HCT116 (cell line): ENCODE measurements around the gene SOX6. TPM values are rescaled to one million over a fixed set of nuclear protein-coding genes. Genes with fewer than 3 reads are reported as not detected.

Experiments used
- ATAC-seq: fragments of 200-7000 bp; cut with Tn5 transposase; 2 replicates; pipeline ENCODE4 v1.9.1; 2020; ENCODE audit warnings: mild to moderate bottlenecking, moderate library complexity
- BruUV-seq: library from RNA; stranded (reverse); fragments of 400-500 nt; replicated peaks from 2 replicates; lab custom pipeline; 2021; lab: Mats Ljungman, UMichigan
- CTCF ChIA-PET: fragments of 300-600 bp; sonication (Branson Sonifier 250); formaldehyde crosslinking; loops from one replicate; lab custom pipeline; 2021; ENCODE audit warnings: antibody characterized with exemption; lab: Charles Lee
- POLR2A ChIA-PET: fragments of 300-600, 350-600 bp; sonication (Branson Sonifier 250); formaldehyde crosslinking; loops from one replicate; lab custom pipeline; 2021; ENCODE audit warnings: antibody characterized with exemption; lab: Charles Lee
- RAD21 ChIA-PET, 2 experiments: fragments of 300-600 bp; sonication (Branson Sonifier 250); formaldehyde crosslinking; loops; one replicate each; lab custom pipeline; 2023; ENCODE audit warnings: low total read pairs in 2 of 2; ENCODE audit not compliant: uncharacterized antibody in 2 of 2, unreplicated experiment in 2 of 2, low non-redundant PET in 1 of 2; lab: Charles Lee
- DNase-seq: peaks from one replicate; pipeline ENCODE4 v3.0.0-alpha.2; 2010; ENCODE audit warnings: low read depth, low spot score
- H2AFZ ChIP-seq: fragments of 200-600 bp; shearing (Covaris generic), sonication (generic); 2 replicates; pipeline ENCODE4 v1.6.1; 2017; ENCODE audit warnings: low read depth, mixed run types, mixed read lengths, antibody characterized with exemption, low read length; ENCODE audit not compliant: poor library complexity, severe bottlenecking
- H3K27ac ChIP-seq: 2 replicates; pipeline ENCODE4 v1.5.1; 2012; ENCODE audit warnings: low read depth, low read length
- H3K27me3 ChIP-seq: fragments of 200-600 bp; sonication (generic); 2 replicates; pipeline ENCODE4 v1.6.1; 2016; ENCODE audit warnings: mixed run types, low read length, mixed read lengths; ENCODE audit not compliant: insufficient read depth
- H3K36me3 ChIP-seq, 2 experiments: fragments of 200-500 bp in 1 of 2; fragments of 200-600 bp in 1 of 2; sonication (Bioruptor generic) in 1 of 2; sonication (generic) in 1 of 2; 2 replicates each; pipeline versions ENCODE4 v1.5.1 to v1.6.1; 2014 to 2016; ENCODE audit warnings: low read length in 2 of 2, inconsistent platforms in 1 of 2, mixed read lengths in 1 of 2, mixed run types in 1 of 2; ENCODE audit not compliant: insufficient read depth in 2 of 2, control insufficient read depth in 1 of 2
- H3K4me1 ChIP-seq, 2 experiments: fragments of 200-600 bp in 1 of 2; sonication (generic) in 1 of 2; 2 replicates each; pipeline versions ENCODE4 v1.5.1 to v1.6.1; 2012 to 2017; ENCODE audit warnings: low read length in 2 of 2, inconsistent platforms in 1 of 2, mild to moderate bottlenecking in 1 of 2, mixed read lengths in 1 of 2, mixed run types in 1 of 2, moderate library complexity in 1 of 2; ENCODE audit not compliant: insufficient read depth in 2 of 2, control insufficient read depth in 1 of 2
- H3K4me2 ChIP-seq: fragments of 200-600 bp; sonication (generic); 2 replicates; pipeline ENCODE4 v1.6.1; 2017; ENCODE audit warnings: mixed run types, low read length, mixed read lengths
- H3K4me3 ChIP-seq, 2 experiments: fragments of 200-600 bp in 1 of 2; sonication (generic) in 1 of 2; replicated peaks in 1 of 2; 2 replicates each; pipeline ENCODE4 v1.5.1; 2011 to 2016; ENCODE audit warnings: low read length in 2 of 2, control low read depth in 1 of 2, low read depth in 1 of 2, mild to moderate bottlenecking in 1 of 2, mixed read lengths in 1 of 2, mixed run types in 1 of 2
- H3K79me2 ChIP-seq: fragments of 200-600 bp; sonication (generic); 2 replicates; pipeline ENCODE4 v1.6.1; 2017; ENCODE audit warnings: mild to moderate bottlenecking, mixed run types, low read length, moderate library complexity, mixed read lengths; ENCODE audit not compliant: insufficient read depth
- H3K9ac ChIP-seq: fragments of 200-600 bp; sonication (generic); 2 replicates; pipeline ENCODE4 v1.6.1; 2016; ENCODE audit warnings: low read length, mixed read lengths
- H3K9me2 ChIP-seq: fragments of 200-600 bp; sonication (generic), shearing (Covaris generic); 2 replicates; pipeline ENCODE4 v1.6.1; 2017; ENCODE audit warnings: mixed run types, mild to moderate bottlenecking, moderate library complexity; ENCODE audit not compliant: insufficient read depth
- H3K9me3 ChIP-seq, 2 experiments: fragments of 200-500 bp in 1 of 2; fragments of 200-600 bp in 1 of 2; sonication (Bioruptor generic) in 1 of 2; sonication (generic) in 1 of 2; 2 replicates each; pipeline ENCODE4 v1.6.1; 2014 to 2017; ENCODE audit warnings: low read length in 2 of 2, mixed read lengths in 2 of 2, inconsistent platforms in 1 of 2, low read depth in 1 of 2, mild to moderate bottlenecking in 1 of 2, mixed run types in 1 of 2, moderate library complexity in 1 of 2; ENCODE audit not compliant: control insufficient read depth in 1 of 2, insufficient read depth in 1 of 2
- H4K20me1 ChIP-seq: fragments of 200-600 bp; sonication (generic), shearing (Covaris generic); 2 replicates; pipeline ENCODE4 v1.6.1; 2017; ENCODE audit warnings: mixed run types, mild to moderate bottlenecking, moderate library complexity; ENCODE audit not compliant: insufficient read depth
- ATF3 ChIP-seq: IDR thresholded peaks from 2 replicates; pipeline ENCODE4 v1.6.1; 2012
- CBX3 ChIP-seq: IDR thresholded peaks from 2 replicates; pipeline ENCODE4 v1.6.1; 2012; ENCODE audit warnings: low read depth
- CEBPB ChIP-seq: IDR thresholded peaks from 2 replicates; pipeline ENCODE4 v1.6.1; 2012; ENCODE audit warnings: low read depth
- EGR1 ChIP-seq: IDR thresholded peaks from 2 replicates; pipeline ENCODE4 v1.6.1; 2012; ENCODE audit warnings: low read depth
- EZH2 ChIP-seq: fragments of 200-600 bp; sonication (generic); IDR thresholded peaks from 2 replicates; pipeline ENCODE4 v1.6.1; 2017; ENCODE audit warnings: antibody characterized with exemption, mixed run types
- EZH2phosphoT487 ChIP-seq: fragments of 200-600 bp; IDR thresholded peaks from 2 replicates; pipeline ENCODE4 v1.6.1; 2018; ENCODE audit warnings: antibody characterized with exemption, borderline replicate concordance
- JUND ChIP-seq: IDR thresholded peaks from 2 replicates; pipeline ENCODE4 v1.6.1; 2012
- POLR2A ChIP-seq: IDR thresholded peaks from 2 replicates; pipeline ENCODE4 v1.7.0; 2011; ENCODE audit warnings: borderline replicate concordance; ENCODE audit not compliant: insufficient read depth, insufficient read length; ENCODE audit errors: extremely low read depth
- POLR2AphosphoS5 ChIP-seq: IDR thresholded peaks from 2 replicates; pipeline ENCODE4 v1.6.1; 2011; ENCODE audit warnings: mild to moderate bottlenecking, low read depth, low read length, moderate library complexity
- RAD21 ChIP-seq: IDR thresholded peaks from 2 replicates; pipeline ENCODE4 v1.6.1; 2012; ENCODE audit warnings: low read depth, mild to moderate bottlenecking
- SIN3A ChIP-seq: IDR thresholded peaks from 2 replicates; pipeline ENCODE4 v1.6.1; 2012; ENCODE audit warnings: low read depth
- SP1 ChIP-seq: IDR thresholded peaks from 2 replicates; pipeline ENCODE4 v1.6.1; 2012; ENCODE audit warnings: low read depth
- SRF ChIP-seq: IDR thresholded peaks from 2 replicates; pipeline ENCODE4 v1.6.1; 2012; ENCODE audit warnings: low read depth
- TCF7L2 ChIP-seq: IDR thresholded peaks from 2 replicates; pipeline ENCODE4 v1.7.0; 2011; ENCODE audit warnings: borderline replicate concordance, inconsistent platforms; ENCODE audit not compliant: insufficient read depth, insufficient read length; ENCODE audit errors: extremely low read depth
- YY1 ChIP-seq: IDR thresholded peaks from 2 replicates; pipeline ENCODE4 v1.6.1; 2011; ENCODE audit warnings: low read length, low read depth, moderate library complexity, mild to moderate bottlenecking; ENCODE audit not compliant: insufficient replicate concordance; ENCODE audit errors: extremely low read depth
- ZFX ChIP-seq: fragments of 450-650 bp; IDR thresholded peaks from 2 replicates; pipeline ENCODE4 v1.6.1; 2017
- ZNF274 ChIP-seq: fragments of 200-500 bp; sonication (Bioruptor generic); IDR thresholded peaks from 2 replicates; pipeline ENCODE4 v1.6.1; 2014; ENCODE audit warnings: mild to moderate bottlenecking, low read depth, low read length, inconsistent platforms
- intact Hi-C: fragments of 100-400 bp; cut with micrococcal nuclease; formaldehyde crosslinking; loops from 2 replicates; pipeline ENCODE4 v1.10.0; 2022
- total RNA-seq: library from RNA; stranded (reverse); gene quantifications from one replicate; pipeline ENCODE4 v1.2.1, GENCODE V29; 2021; ENCODE audit not compliant: unreplicated experiment
- TF ChIP-seq, protein P1 (sequence below): IDR thresholded peaks from 2 replicates; pipeline ENCODE4 v1.6.1; 2012; ENCODE audit warnings: low read depth
- TF ChIP-seq, protein P2 (sequence below): IDR thresholded peaks from 2 replicates; pipeline ENCODE4 v1.6.1; 2012
- TF ChIP-seq, protein P3 (sequence below): IDR thresholded peaks from 2 replicates; pipeline ENCODE4 v1.6.1; 2011; ENCODE audit warnings: mild to moderate bottlenecking, low read length, moderate library complexity; ENCODE audit not compliant: insufficient replicate concordance; ENCODE audit errors: extremely low read depth

The SOX6 gene
- total RNA-seq, 1 experiment from 2014 or later = 0.81 TPM

DNA sequence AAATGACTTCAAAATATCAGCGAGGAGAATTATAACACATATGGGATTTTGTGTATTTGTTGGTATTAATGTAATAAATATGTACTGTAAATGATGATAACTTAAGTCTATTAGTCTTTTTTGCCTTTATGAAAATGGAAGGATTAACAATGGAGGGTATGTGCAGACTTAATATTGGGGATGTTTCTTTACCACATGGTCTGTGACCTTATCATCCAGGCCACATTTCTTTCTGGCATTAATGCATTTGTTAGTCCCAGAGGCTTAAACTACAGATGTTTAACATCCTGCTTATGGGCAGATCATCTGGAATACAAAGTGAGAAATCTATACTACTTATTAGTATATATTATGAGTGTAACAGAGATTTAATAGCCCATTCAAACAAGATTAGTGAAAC is 64.6 kb downstream of the SOX6 start (continued):
- TF ChIP-seq ATF3 = no peak
- TF ChIP-seq SIN3A = no peak
- no peak for TF ChIP-seq JUND
- no peak for TF ChIP-seq ZFX
- TF ChIP-seq CEBPB = no peak

- POLR2A ChIA-PET = no interaction called here
- H3K27ac ChIP-seq = no peak overlapping the region
- TF ChIP-seq POLR2A (no peak), EZH2phosphoT487 (no peak), POLR2AphosphoS5 (no peak), SP1 (no peak), SIN3A (no peak), YY1 (no peak), ATF3 (no peak), CBX3 (no peak), TCF7L2 (no peak), ZFX (no peak), RAD21 (no peak), SRF (no peak), EGR1 (no peak), JUND (no peak), EZH2 (no peak), ZNF274 (no peak)
- TF ChIP-seq, protein P1, sequence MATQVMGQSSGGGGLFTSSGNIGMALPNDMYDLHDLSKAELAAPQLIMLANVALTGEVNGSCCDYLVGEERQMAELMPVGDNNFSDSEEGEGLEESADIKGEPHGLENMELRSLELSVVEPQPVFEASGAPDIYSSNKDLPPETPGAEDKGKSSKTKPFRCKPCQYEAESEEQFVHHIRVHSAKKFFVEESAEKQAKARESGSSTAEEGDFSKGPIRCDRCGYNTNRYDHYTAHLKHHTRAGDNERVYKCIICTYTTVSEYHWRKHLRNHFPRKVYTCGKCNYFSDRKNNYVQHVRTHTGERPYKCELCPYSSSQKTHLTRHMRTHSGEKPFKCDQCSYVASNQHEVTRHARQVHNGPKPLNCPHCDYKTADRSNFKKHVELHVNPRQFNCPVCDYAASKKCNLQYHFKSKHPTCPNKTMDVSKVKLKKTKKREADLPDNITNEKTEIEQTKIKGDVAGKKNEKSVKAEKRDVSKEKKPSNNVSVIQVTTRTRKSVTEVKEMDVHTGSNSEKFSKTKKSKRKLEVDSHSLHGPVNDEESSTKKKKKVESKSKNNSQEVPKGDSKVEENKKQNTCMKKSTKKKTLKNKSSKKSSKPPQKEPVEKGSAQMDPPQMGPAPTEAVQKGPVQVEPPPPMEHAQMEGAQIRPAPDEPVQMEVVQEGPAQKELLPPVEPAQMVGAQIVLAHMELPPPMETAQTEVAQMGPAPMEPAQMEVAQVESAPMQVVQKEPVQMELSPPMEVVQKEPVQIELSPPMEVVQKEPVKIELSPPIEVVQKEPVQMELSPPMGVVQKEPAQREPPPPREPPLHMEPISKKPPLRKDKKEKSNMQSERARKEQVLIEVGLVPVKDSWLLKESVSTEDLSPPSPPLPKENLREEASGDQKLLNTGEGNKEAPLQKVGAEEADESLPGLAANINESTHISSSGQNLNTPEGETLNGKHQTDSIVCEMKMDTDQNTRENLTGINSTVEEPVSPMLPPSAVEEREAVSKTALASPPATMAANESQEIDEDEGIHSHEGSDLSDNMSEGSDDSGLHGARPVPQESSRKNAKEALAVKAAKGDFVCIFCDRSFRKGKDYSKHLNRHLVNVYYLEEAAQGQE = no peak
- TF ChIP-seq, protein P2, sequence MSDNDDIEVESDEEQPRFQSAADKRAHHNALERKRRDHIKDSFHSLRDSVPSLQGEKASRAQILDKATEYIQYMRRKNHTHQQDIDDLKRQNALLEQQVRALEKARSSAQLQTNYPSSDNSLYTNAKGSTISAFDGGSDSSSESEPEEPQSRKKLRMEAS = no peak
- TF ChIP-seq, protein P3, sequence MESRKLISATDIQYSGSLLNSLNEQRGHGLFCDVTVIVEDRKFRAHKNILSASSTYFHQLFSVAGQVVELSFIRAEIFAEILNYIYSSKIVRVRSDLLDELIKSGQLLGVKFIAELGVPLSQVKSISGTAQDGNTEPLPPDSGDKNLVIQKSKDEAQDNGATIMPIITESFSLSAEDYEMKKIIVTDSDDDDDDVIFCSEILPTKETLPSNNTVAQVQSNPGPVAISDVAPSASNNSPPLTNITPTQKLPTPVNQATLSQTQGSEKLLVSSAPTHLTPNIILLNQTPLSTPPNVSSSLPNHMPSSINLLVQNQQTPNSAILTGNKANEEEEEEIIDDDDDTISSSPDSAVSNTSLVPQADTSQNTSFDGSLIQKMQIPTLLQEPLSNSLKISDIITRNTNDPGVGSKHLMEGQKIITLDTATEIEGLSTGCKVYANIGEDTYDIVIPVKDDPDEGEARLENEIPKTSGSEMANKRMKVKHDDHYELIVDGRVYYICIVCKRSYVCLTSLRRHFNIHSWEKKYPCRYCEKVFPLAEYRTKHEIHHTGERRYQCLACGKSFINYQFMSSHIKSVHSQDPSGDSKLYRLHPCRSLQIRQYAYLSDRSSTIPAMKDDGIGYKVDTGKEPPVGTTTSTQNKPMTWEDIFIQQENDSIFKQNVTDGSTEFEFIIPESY = no peak
These were observed 66.8 kb downstream of the SOX6 start for GRCh38 chr11:16289541-16289940.

More at GRCh38 chr11:16289541-16289940, 66.8 kb downstream of the SOX6 start:
- intact Hi-C loops = no loop called here
- H4K20me1 ChIP-seq = no peaks in the 10 kb centered on the region; the same call in 1 of the 2 replicates
- DNase-seq (no peak), ATAC-seq (no peak)
- H3K27me3 ChIP-seq = peaks cover 16% of the 10 kb centered on the region; the same call in 1 of the 2 replicates
- no peak overlapping the region for H2AFZ ChIP-seq
- no peaks in the 10 kb centered on the region for H3K9me3 ChIP-seq
- no peak overlapping the region for H3K4me3 ChIP-seq
- RAD21 ChIA-PET = no interaction called here
- BruUV-seq = no TSS peak
- H3K9ac ChIP-seq = no peak overlapping the region
- no peaks in the 10 kb centered on the region for H3K4me1 ChIP-seq
- no peaks in the 10 kb centered on the region for H3K36me3 ChIP-seq
- H3K79me2 ChIP-seq = no peaks in the 10 kb centered on the region
- CTCF ChIA-PET = no interaction called here
- no peaks in the 10 kb centered on the region for H3K9me2 ChIP-seq
- H3K4me2 ChIP-seq = no peak overlapping the region
